H9 (cell line): Measurements from ENCODE around the gene NR2F1-AS1. TPM values are rescaled to one million over a fixed set of nuclear protein-coding genes. Genes with fewer than 3 reads are reported as not detected.

Source experiments
- DNase-seq: peaks from one replicate; pipeline ENCODE4 v3.0.0-alpha.2; 2017
- H2AFZ ChIP-seq: one replicate; pipeline ENCODE4 v1.6.1; 2013; ENCODE audit warnings: mild to moderate bottlenecking, low read length, control low read depth, moderate library complexity
- H2AK5ac ChIP-seq: 2 replicates; pipeline ENCODE4 v1.6.1; 2013; ENCODE audit warnings: low read length, control low read depth, mixed read lengths; ENCODE audit not compliant: insufficient read length
- H2BK120ac ChIP-seq: one replicate; pipeline ENCODE4 v1.6.1; 2013; ENCODE audit warnings: low read depth, mild to moderate bottlenecking, low read length, control low read depth, inconsistent platforms; ENCODE audit not compliant: poor library complexity, severe bottlenecking
- H2BK12ac ChIP-seq: 2 replicates; pipeline ENCODE4 v1.6.1; 2013; ENCODE audit warnings: low read length, control low read depth, mixed read lengths, low read depth; ENCODE audit not compliant: insufficient read length
- H2BK15ac ChIP-seq: 2 replicates; pipeline ENCODE4 v1.6.1; 2013; ENCODE audit warnings: low read depth, low read length, control low read depth
- H2BK20ac ChIP-seq: one replicate; pipeline ENCODE4 v1.6.1; 2013; ENCODE audit warnings: low read depth, mild to moderate bottlenecking, low read length, control low read depth, inconsistent platforms; ENCODE audit not compliant: poor library complexity, severe bottlenecking
- H2BK5ac ChIP-seq: 2 replicates; pipeline ENCODE4 v1.6.1; 2013; ENCODE audit warnings: low read length, control low read depth, mixed read lengths; ENCODE audit not compliant: insufficient read length
- H3K14ac ChIP-seq: 2 replicates; pipeline ENCODE4 v1.6.1; 2013; ENCODE audit warnings: low read length, control low read depth; ENCODE audit not compliant: insufficient read depth
- H3K18ac ChIP-seq: 2 replicates; pipeline ENCODE4 v1.6.1; 2013; ENCODE audit warnings: low read depth, mild to moderate bottlenecking, mixed read lengths, low read length, control low read depth; ENCODE audit not compliant: insufficient read length
- H3K23ac ChIP-seq: 2 replicates; pipeline ENCODE4 v1.6.1; 2013; ENCODE audit warnings: low read length, control low read depth, mixed read lengths, low read depth; ENCODE audit not compliant: insufficient read length
- H3K23me2 ChIP-seq: 2 replicates; pipeline ENCODE4 v1.6.1; 2013; ENCODE audit warnings: low read depth, mild to moderate bottlenecking, mixed read lengths, low read length, control low read depth; ENCODE audit not compliant: insufficient read length, poor library complexity, severe bottlenecking
- H3K27ac ChIP-seq: 2 replicates; pipeline ENCODE4 v1.5.1; 2013; ENCODE audit warnings: low read length, control low read depth, mixed read lengths, low read depth; ENCODE audit not compliant: insufficient read length
- H3K27me3 ChIP-seq: 2 replicates; pipeline ENCODE4 v1.6.1; 2013; ENCODE audit warnings: low read length, control low read depth, inconsistent platforms; ENCODE audit not compliant: insufficient read depth
- H3K4ac ChIP-seq: 2 replicates; pipeline ENCODE4 v1.6.1; 2013; ENCODE audit warnings: low read depth, mild to moderate bottlenecking, control low read depth, inconsistent platforms, low read length, moderate library complexity
- H3K4me1 ChIP-seq: 2 replicates; pipeline ENCODE4 v1.6.1; 2013; ENCODE audit warnings: low read length, control low read depth, inconsistent platforms; ENCODE audit not compliant: insufficient read depth
- H3K4me2 ChIP-seq: 2 replicates; pipeline ENCODE4 v1.6.1; 2013; ENCODE audit warnings: low read length, control low read depth, mixed read lengths; ENCODE audit not compliant: insufficient read length, insufficient read depth
- H3K56ac ChIP-seq: 2 replicates; pipeline ENCODE4 v1.6.1; 2013; ENCODE audit warnings: low read depth, mild to moderate bottlenecking, mixed read lengths, low read length, control low read depth; ENCODE audit not compliant: insufficient read length
- H3K79me1 ChIP-seq: 2 replicates; pipeline ENCODE4 v1.6.1; 2013; ENCODE audit warnings: low read depth, mild to moderate bottlenecking, moderate library complexity, low read length, control low read depth, inconsistent platforms; ENCODE audit not compliant: insufficient read depth, poor library complexity, severe bottlenecking
- H3K79me2 ChIP-seq: 2 replicates; pipeline ENCODE4 v1.6.1; 2013; ENCODE audit warnings: low read length, control low read depth, inconsistent platforms; ENCODE audit not compliant: insufficient read depth
- H3K9ac ChIP-seq: 2 replicates; pipeline ENCODE4 v1.6.1; 2013; ENCODE audit warnings: low read length, control low read depth, mixed read lengths; ENCODE audit not compliant: insufficient read length; ENCODE audit errors: extremely low read depth
- H3K9me3 ChIP-seq: one replicate; pipeline ENCODE4 v1.6.1; 2013; ENCODE audit warnings: low read depth, low read length, inconsistent platforms; ENCODE audit not compliant: control insufficient read depth
- H3T11ph ChIP-seq: one replicate; pipeline ENCODE4 v1.6.1; 2013; ENCODE audit warnings: mild to moderate bottlenecking, low read length, control low read depth, inconsistent platforms
- H4K20me1 ChIP-seq: one replicate; pipeline ENCODE4 v1.6.1; 2013; ENCODE audit not compliant: control insufficient read depth, insufficient read length, insufficient read depth
- H4K5ac ChIP-seq: 2 replicates; pipeline ENCODE4 v1.6.1; 2013; ENCODE audit warnings: low read depth, mild to moderate bottlenecking, mixed read lengths, low read length, control low read depth; ENCODE audit not compliant: insufficient read length
- H4K8ac ChIP-seq: replicated peaks from 2 replicates; pipeline ENCODE4 v1.6.1; 2013; ENCODE audit warnings: low read length, control low read depth, mixed read lengths, low read depth; ENCODE audit not compliant: insufficient read length
- H4K91ac ChIP-seq: 2 replicates; pipeline ENCODE4 v1.6.1; 2013; ENCODE audit warnings: low read depth, mild to moderate bottlenecking, moderate library complexity, mixed read lengths, low read length, control low read depth; ENCODE audit not compliant: insufficient read length
- H3K27ac Mint-ChIP-seq, 3 experiments: 2 replicates in 2 of 3; 3 replicates in 1 of 3; pipeline ENCODE4 v1.8.0; 2020 to 2021; ENCODE audit warnings: mixed read lengths in 3 of 3, mild to moderate bottlenecking in 1 of 3, moderate library complexity in 1 of 3
- H3K27me3 Mint-ChIP-seq: 2 replicates; pipeline ENCODE4 v1.8.0; 2021; ENCODE audit warnings: low read depth, mild to moderate bottlenecking, moderate library complexity, mixed read lengths
- H3K36me3 Mint-ChIP-seq, 3 experiments: 2 replicates in 2 of 3; 3 replicates in 1 of 3; pipeline ENCODE4 v1.8.0; 2020 to 2021; ENCODE audit warnings: low read depth in 3 of 3, mixed read lengths in 3 of 3; ENCODE audit not compliant: insufficient read depth in 1 of 3
- H3K4me1 Mint-ChIP-seq, 2 experiments: 2 replicates each; pipeline ENCODE4 v1.8.0; 2020; ENCODE audit warnings: mixed read lengths in 2 of 2
- H3K4me3 Mint-ChIP-seq, 2 experiments: 2 replicates in 1 of 2; 3 replicates in 1 of 2; pipeline ENCODE4 v1.8.0; 2020 to 2021; ENCODE audit warnings: mild to moderate bottlenecking in 2 of 2, mixed read lengths in 2 of 2, moderate library complexity in 1 of 2
- H3K9me3 Mint-ChIP-seq, 2 experiments: 2 replicates in 1 of 2; 3 replicates in 1 of 2; pipeline ENCODE4 v1.8.0; 2020; ENCODE audit warnings: mild to moderate bottlenecking in 2 of 2, mixed read lengths in 2 of 2, moderate library complexity in 1 of 2
- total RNA-seq: library from RNA; stranded (reverse); gene quantifications from 2 replicates; pipeline ENCODE4 v1.2.1, GENCODE V29; 2021
- TF ChIP-seq, protein P1 (sequence below): fragments of 200-600 bp; sonication (generic); conservative IDR thresholded peaks from 3 replicates; pipeline ENCODE4 v1.8.0; 2021; ENCODE audit warnings: antibody characterized with exemption, mild to moderate bottlenecking

NR2F1-AS1 gene
- total RNA-seq, 1 experiment from 2014 or later, result 1.9 TPM

DNA sequence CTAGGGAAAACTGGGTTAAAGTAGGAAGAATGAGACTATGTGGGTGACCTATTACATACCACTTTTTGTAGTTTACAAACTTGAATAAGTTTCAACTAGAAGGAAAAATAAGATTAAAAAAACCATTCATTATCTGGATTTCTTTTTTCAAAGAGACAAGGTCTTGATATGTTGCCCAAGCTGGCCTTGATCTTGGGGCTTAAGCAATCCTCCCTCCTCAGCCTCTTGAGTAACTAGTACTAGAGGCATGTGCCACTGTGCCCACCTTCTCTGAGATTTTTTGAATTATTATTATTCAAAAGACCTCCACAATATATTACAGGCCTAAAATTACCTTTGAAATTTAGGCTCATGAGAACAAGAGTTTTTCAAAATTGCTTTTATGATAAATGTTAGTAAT is 63.2 kb downstream of the NR2F1-AS1 start:
- Mint-ChIP-seq H3K4me1 (no peaks in the 10 kb centered on the region), H3K27me3 (no peaks in the 10 kb centered on the region), H3K27ac (no peak overlapping the region), H3K9me3 (peaks cover 9 to 13% of the 10 kb centered on the region in 2 experiments; a peak in 4 of 5 replicates), H3K36me3 (peaks cover 8 to 15% (median 8%) of the 10 kb centered on the region in 3 experiments; a peak in 6 of 7 replicates), H3K4me3 (no peak overlapping the region)
- H2BK12ac ChIP-seq, result no peak overlapping the region
- no peaks in the 10 kb centered on the region for H4K20me1 ChIP-seq
- no peak overlapping the region for H2AK5ac ChIP-seq
- H2BK120ac ChIP-seq, result no peak overlapping the region
- H3K9me3 ChIP-seq, result no peaks in the 10 kb centered on the region
- no peak overlapping the region for H3K56ac ChIP-seq
- H3K27ac ChIP-seq, result no peak overlapping the region
- no peak overlapping the region for H2BK15ac ChIP-seq
- H3K4ac ChIP-seq, result no peak overlapping the region
- TF ChIP-seq, protein P1, sequence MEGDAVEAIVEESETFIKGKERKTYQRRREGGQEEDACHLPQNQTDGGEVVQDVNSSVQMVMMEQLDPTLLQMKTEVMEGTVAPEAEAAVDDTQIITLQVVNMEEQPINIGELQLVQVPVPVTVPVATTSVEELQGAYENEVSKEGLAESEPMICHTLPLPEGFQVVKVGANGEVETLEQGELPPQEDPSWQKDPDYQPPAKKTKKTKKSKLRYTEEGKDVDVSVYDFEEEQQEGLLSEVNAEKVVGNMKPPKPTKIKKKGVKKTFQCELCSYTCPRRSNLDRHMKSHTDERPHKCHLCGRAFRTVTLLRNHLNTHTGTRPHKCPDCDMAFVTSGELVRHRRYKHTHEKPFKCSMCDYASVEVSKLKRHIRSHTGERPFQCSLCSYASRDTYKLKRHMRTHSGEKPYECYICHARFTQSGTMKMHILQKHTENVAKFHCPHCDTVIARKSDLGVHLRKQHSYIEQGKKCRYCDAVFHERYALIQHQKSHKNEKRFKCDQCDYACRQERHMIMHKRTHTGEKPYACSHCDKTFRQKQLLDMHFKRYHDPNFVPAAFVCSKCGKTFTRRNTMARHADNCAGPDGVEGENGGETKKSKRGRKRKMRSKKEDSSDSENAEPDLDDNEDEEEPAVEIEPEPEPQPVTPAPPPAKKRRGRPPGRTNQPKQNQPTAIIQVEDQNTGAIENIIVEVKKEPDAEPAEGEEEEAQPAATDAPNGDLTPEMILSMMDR, result no peak
- H3K79me1 ChIP-seq, result no peaks in the 10 kb centered on the region
- H3K18ac ChIP-seq, result no peak overlapping the region
- H2BK5ac ChIP-seq, result no peak overlapping the region
- no peaks in the 10 kb centered on the region for H3K79me2 ChIP-seq
- no peaks in the 10 kb centered on the region for H3K23me2 ChIP-seq
- no peak overlapping the region for H3K9ac ChIP-seq
- H3K14ac ChIP-seq, result no peak overlapping the region
- H2AFZ ChIP-seq, result no peak overlapping the region
- no peaks in the 10 kb centered on the region for H3K27me3 ChIP-seq
- H3K4me2 ChIP-seq, result no peak overlapping the region
- no peaks in the 10 kb centered on the region for H3K4me1 ChIP-seq
- no peak overlapping the region for H4K5ac ChIP-seq
- H3T11ph ChIP-seq, result no peak overlapping the region
- H4K8ac ChIP-seq, result no peak overlapping the region
- no peak overlapping the region for H3K23ac ChIP-seq
- no peak overlapping the region for H4K91ac ChIP-seq
- no peak overlapping the region for H2BK20ac ChIP-seq
- no peak for DNase-seq
